ENCODE data around the gene TXLNG. TPM values are rescaled to one million over a fixed set of nuclear protein-coding genes. Genes with fewer than 3 reads are reported as not detected.

Gene TXLNG
- total RNA-seq, 2 donors from 2014 or later, result 10.9 to 12.9 TPM

GRCh38 chrX:16797358-16797757, 11.1 kb downstream of the TXLNG start:
- ATAC-seq, result no peak
- DNase-seq, result no peak
- Histone ChIP-seq H3K27me3 (no peaks in the 10 kb centered on the region), H3K27ac (no peak overlapping the region), H3K9me3 (no peaks in the 10 kb centered on the region), H3K4me1 (no peaks in the 10 kb centered on the region), H3K36me3 (replicated peaks in 1 of 2; ENCODE audit: insufficient read depth in 1 of 2, low read depth in 2 of 2) (no peaks in the 10 kb centered on the region), H3K4me3 (no peak overlapping the region)
- WGBS, 2 donors, result 77 to 94% methylated on average over 4 to 5 of the region's 5 CpGs
- TF ChIP-seq CTCF (IDR thresholded peaks at IDR 0.05) (no peak), POLR2A (IDR thresholded peaks at IDR 0.05) (no peak)
- intact Hi-C loops (cut with DNase I), result no loop called here

GRCh38 chrX:16797841-16798240, 11.6 kb downstream of the TXLNG start:
- Histone ChIP-seq H3K4me3 (no peak overlapping the region), H3K27ac (no peak overlapping the region), H3K36me3 (replicated peaks in 1 of 2; ENCODE audit: insufficient read depth in 1 of 2, low read depth in 2 of 2) (no peaks in the 10 kb centered on the region), H3K9me3 (no peaks in the 10 kb centered on the region), H3K27me3 (no peaks in the 10 kb centered on the region), H3K4me1 (no peaks in the 10 kb centered on the region)
- intact Hi-C loops (cut with DNase I), result no loop called here
- ATAC-seq (no peak), DNase-seq (no peak)
- TF ChIP-seq POLR2A (IDR thresholded peaks at IDR 0.05) (no peak), CTCF (IDR thresholded peaks at IDR 0.05) (no peak)
- 65 to 67% methylated on average over 4 of the region's 4 CpGs for WGBS, 2 donors

DNA sequence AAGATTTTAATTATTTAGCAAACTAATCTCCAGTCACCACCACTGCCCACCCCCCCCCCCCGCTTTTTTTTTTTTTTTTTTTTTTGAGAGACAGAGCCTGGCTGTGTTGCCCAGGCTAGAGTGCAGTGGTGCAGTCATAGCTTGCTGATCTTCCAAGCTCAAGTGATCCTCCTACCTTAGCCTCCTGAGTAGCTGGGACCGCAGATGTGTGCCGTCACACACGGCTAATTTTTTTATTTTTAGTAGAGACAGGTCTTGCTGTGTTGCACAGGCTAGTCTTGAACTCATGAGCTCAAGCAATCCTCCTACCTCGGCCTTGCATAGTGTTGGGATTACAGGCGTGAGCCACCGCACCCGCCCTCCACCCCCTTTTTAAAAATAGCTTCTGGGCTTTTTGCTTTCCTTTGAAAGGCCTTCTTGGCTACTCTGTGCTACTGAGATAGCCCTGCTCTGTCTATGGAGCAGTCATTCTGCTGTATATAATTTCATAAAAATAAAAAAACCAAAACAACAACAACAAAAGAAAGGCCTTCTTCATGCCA, 18.7 kb downstream of the TXLNG start:
- no peak for DNase-seq
- TF ChIP-seq POLR2A (IDR thresholded peaks at IDR 0.05), result no peak
- TF ChIP-seq CTCF (IDR thresholded peaks at IDR 0.05), result no peak
- intact Hi-C loops (cut with DNase I), result no loop called here
- Histone ChIP-seq H3K27me3 (no peaks in the 10 kb centered on the region), H3K4me3 (no peak overlapping the region), H3K4me1 (peaks cover 10% of the 10 kb centered on the region), H3K36me3 (replicated peaks in 1 of 2; ENCODE audit: insufficient read depth in 1 of 2, low read depth in 2 of 2) (no peaks in the 10 kb centered on the region), H3K27ac (no peak overlapping the region), H3K9me3 (no peaks in the 10 kb centered on the region)
- no peak for ATAC-seq
- 93 to 98% methylated on average over 3 to 5 of the region's 8 CpGs for WGBS, 2 donors

- Histone ChIP-seq H3K9me3 (no peaks in the 10 kb centered on the region), H3K27ac (peak overlapping the region in 3 of 4 donors; percentile 38 to 51 (median 44)), H3K36me3 (replicated peaks in 1 of 2; ENCODE audit: insufficient read depth in 1 of 2, low read depth in 2 of 2) (no peaks in the 10 kb centered on the region), H3K4me3 (no peak overlapping the region), H3K4me1 (peaks cover 10% of the 10 kb centered on the region), H3K27me3 (no peaks in the 10 kb centered on the region)
- TF ChIP-seq CTCF (IDR thresholded peaks at IDR 0.05) (peak in 1 of 7 experiments; percentile 34), POLR2A (IDR thresholded peaks at IDR 0.05) (no peak)
- peak in 1 of 4 donors; percentile 7 for DNase-seq
- ATAC-seq, result peak; percentile 27
- intact Hi-C loops (cut with DNase I), result no loop called here
Observed at GRCh38 chrX:16807548-16807947, 21.3 kb downstream of the TXLNG start.

DNA sequence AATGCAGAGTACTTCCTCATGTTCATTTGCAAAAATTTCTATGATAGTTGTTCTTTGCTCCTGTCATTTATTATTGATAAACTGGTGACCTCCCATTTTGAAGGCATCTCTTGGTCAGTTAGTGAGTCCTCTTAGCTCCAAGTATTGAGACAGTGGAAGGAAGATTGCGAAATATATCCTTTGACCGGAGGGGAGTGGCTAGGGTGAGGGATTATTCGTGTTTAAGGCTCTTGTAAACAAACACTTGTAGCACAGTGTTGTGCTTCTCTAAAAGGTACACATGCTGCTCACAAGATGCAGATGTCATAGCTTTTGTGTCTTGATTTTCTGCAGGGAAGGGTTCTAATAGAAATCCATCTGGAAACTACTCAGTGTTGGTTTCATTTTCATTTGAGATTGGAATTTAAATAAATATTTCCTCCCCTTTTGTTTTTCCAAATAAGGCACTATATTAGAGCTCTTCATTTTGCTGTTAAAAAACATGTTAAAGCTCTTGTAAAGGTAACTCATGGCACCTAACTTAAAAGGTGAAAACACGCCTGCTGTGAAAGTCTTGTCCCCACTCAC, 21.8 kb downstream of the TXLNG start:
- Histone ChIP-seq H3K27ac (peak overlapping the region in 3 of 4 donors; percentile 38 to 51 (median 40)), H3K36me3 (replicated peaks in 1 of 2; ENCODE audit: insufficient read depth in 1 of 2, low read depth in 2 of 2) (no peaks in the 10 kb centered on the region), H3K4me3 (no peak overlapping the region), H3K9me3 (no peaks in the 10 kb centered on the region), H3K4me1 (peaks cover 10% of the 10 kb centered on the region), H3K27me3 (no peaks in the 10 kb centered on the region)
- intact Hi-C loops (cut with DNase I), result no loop called here
- WGBS, 2 donors, result 17 to 20% methylated on average over 4 of the region's 4 CpGs
- peak in 1 of 4 donors; percentile 14 for DNase-seq
- TF ChIP-seq CTCF (IDR thresholded peaks at IDR 0.05) (no peak), POLR2A (IDR thresholded peaks at IDR 0.05) (no peak)
- ATAC-seq, result peak; percentile 62
